ENCODE measurements around the gene SLF2. TPM values are rescaled to one million over a fixed set of nuclear protein-coding genes. Genes with fewer than 3 reads are reported as not detected.

SLF2 gene
- total and polyA plus RNA-seq, 2 of the 13 experiments (the other 11 are each of a cell fraction or from before 2014, with no cell fraction given) = 12.2 to 48.1 TPM

DNA sequence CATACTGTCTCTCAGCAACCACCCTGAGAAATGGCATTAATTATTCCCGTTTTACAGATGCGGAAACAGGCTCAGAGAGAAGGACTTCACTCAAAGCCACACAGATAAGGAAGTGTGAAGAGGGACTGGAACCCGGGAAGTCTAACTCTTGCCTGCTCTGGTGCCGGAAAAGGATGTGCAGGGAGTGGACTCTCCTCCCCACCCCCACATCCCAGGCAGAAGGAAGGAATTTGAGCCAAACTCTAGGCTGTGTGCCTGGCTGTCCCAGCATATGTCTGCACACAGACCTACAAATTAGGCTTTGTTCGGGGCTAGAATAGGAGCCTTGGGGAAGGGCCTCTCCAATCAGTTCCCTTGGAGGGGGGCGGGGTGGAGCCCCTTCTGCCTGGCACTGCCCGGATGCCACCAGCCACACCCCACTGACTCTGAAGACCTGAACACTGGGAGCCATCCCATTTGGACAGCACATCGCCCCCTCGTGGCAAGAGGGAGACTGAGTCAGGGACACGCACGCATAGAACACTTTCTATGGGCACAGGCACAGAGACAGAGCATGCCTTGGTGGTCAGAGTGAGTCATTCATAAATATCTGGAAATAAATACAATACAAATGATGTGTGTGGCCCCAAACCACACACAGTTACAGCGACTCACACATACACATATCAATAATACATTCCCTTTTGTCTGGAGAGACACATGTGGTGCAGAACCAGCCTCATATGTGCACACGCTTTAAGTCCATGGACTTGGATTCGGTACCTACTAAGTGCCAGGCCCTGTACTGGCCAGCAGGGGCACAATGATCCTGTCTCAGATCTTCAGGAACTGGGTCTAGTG is 100.0 kb downstream of the SLF2 start (continued):
- TF ChIP-seq SOX5 (CRISPR knock-in tag; IDR thresholded peaks at IDR 0.05; ENCODE audit: borderline replicate concordance) = peak; percentile 37; the same call in 1 of the 2 replicates
- no peak for TF ChIP-seq KDM5A (IDR thresholded peaks at IDR 0.05; ENCODE audit: borderline replicate concordance, low read length)
- peak; percentile 82; the same call in 1 of the 2 replicates for TF ChIP-seq NFATC3 (CRISPR knock-in tag; IDR thresholded peaks at IDR 0.05)
- TF ChIP-seq MIER3 (CRISPR knock-in tag; IDR thresholded peaks at IDR 0.05; ENCODE audit: borderline replicate concordance) = peak; percentile 14; the same call in 1 of the 2 replicates
- TF ChIP-seq, protein P1, sequence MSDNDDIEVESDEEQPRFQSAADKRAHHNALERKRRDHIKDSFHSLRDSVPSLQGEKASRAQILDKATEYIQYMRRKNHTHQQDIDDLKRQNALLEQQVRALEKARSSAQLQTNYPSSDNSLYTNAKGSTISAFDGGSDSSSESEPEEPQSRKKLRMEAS (IDR thresholded peaks at IDR 0.05) = peak; percentile 13; the same call in 1 of the 2 replicates
- TF ChIP-seq, protein P2, sequence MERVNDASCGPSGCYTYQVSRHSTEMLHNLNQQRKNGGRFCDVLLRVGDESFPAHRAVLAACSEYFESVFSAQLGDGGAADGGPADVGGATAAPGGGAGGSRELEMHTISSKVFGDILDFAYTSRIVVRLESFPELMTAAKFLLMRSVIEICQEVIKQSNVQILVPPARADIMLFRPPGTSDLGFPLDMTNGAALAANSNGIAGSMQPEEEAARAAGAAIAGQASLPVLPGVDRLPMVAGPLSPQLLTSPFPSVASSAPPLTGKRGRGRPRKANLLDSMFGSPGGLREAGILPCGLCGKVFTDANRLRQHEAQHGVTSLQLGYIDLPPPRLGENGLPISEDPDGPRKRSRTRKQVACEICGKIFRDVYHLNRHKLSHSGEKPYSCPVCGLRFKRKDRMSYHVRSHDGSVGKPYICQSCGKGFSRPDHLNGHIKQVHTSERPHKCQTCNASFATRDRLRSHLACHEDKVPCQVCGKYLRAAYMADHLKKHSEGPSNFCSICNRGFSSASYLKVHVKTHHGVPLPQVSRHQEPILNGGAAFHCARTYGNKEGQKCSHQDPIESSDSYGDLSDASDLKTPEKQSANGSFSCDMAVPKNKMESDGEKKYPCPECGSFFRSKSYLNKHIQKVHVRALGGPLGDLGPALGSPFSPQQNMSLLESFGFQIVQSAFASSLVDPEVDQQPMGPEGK (CRISPR knock-in tag; IDR thresholded peaks at IDR 0.05) = peak; percentile 62; the same call in 1 of the 2 replicates
- TF ChIP-seq, protein P3, sequence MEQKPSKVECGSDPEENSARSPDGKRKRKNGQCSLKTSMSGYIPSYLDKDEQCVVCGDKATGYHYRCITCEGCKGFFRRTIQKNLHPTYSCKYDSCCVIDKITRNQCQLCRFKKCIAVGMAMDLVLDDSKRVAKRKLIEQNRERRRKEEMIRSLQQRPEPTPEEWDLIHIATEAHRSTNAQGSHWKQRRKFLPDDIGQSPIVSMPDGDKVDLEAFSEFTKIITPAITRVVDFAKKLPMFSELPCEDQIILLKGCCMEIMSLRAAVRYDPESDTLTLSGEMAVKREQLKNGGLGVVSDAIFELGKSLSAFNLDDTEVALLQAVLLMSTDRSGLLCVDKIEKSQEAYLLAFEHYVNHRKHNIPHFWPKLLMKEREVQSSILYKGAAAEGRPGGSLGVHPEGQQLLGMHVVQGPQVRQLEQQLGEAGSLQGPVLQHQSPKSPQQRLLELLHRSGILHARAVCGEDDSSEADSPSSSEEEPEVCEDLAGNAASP (CRISPR knock-in tag; IDR thresholded peaks at IDR 0.05; ENCODE audit: borderline replicate concordance) = peak; percentile 28; the same call in 1 of the 2 replicates
- peak; percentile 47; the same call in 1 of the 2 replicates for TF ChIP-seq YEATS2 (CRISPR knock-in tag; IDR thresholded peaks at IDR 0.05; ENCODE audit: borderline replicate concordance)
- TF ChIP-seq ZNF335 (CRISPR knock-in tag; IDR thresholded peaks at IDR 0.05) = 0 out of 2 replicates have a peak, but pooled peaks have one; percentile 32
- TF ChIP-seq, protein P4, sequence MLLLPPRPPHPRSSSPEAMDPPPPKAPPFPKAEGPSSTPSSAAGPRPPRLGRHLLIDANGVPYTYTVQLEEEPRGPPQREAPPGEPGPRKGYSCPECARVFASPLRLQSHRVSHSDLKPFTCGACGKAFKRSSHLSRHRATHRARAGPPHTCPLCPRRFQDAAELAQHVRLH (CRISPR knock-in tag; IDR thresholded peaks at IDR 0.05; ENCODE audit: borderline replicate concordance, low read depth) = 0 out of 2 replicates have a peak, but pooled peaks have one; percentile 46
- TF ChIP-seq ZNF619 (CRISPR knock-in tag; IDR thresholded peaks at IDR 0.05) = no peak
- TF ChIP-seq HNRNPL (IDR thresholded peaks at IDR 0.05; ENCODE audit: low read depth, low read length) = peak; percentile 99
- 0 out of 2 replicates have a peak, but pooled peaks have one; percentile 40 for TF ChIP-seq ARNTL (CRISPR knock-in tag; IDR thresholded peaks at IDR 0.05)
- TF ChIP-seq, protein P5, sequence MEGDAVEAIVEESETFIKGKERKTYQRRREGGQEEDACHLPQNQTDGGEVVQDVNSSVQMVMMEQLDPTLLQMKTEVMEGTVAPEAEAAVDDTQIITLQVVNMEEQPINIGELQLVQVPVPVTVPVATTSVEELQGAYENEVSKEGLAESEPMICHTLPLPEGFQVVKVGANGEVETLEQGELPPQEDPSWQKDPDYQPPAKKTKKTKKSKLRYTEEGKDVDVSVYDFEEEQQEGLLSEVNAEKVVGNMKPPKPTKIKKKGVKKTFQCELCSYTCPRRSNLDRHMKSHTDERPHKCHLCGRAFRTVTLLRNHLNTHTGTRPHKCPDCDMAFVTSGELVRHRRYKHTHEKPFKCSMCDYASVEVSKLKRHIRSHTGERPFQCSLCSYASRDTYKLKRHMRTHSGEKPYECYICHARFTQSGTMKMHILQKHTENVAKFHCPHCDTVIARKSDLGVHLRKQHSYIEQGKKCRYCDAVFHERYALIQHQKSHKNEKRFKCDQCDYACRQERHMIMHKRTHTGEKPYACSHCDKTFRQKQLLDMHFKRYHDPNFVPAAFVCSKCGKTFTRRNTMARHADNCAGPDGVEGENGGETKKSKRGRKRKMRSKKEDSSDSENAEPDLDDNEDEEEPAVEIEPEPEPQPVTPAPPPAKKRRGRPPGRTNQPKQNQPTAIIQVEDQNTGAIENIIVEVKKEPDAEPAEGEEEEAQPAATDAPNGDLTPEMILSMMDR (CRISPR knock-in tag; IDR thresholded peaks at IDR 0.05) = peak; percentile 93
- TF ChIP-seq GFI1 (CRISPR knock-in tag; IDR thresholded peaks at IDR 0.05; ENCODE audit: borderline replicate concordance) = peak; percentile 76; the same call in 1 of the 2 replicates
- TF ChIP-seq ZIK1 (CRISPR knock-in tag; IDR thresholded peaks at IDR 0.05; ENCODE audit: borderline replicate concordance, low read depth) = no peak
- TF ChIP-seq ZNF556 (CRISPR knock-in tag; IDR thresholded peaks at IDR 0.05; ENCODE audit: borderline replicate concordance) = 0 out of 2 replicates have a peak, but pooled peaks have one; percentile 37
- 0 out of 2 replicates have a peak, but pooled peaks have one; percentile 21 for TF ChIP-seq MED1 (CRISPR knock-in tag; IDR thresholded peaks at IDR 0.05)
- peak; percentile 38; the same call in 1 of the 2 replicates for TF ChIP-seq SP4 (CRISPR knock-in tag; IDR thresholded peaks at IDR 0.05)
- TF ChIP-seq IRF2 (CRISPR knock-in tag; IDR thresholded peaks at IDR 0.05) = no peak; the same call in 1 of the 2 replicates
- peak; percentile 53; the same call in 1 of the 2 replicates for TF ChIP-seq ZNF709 (CRISPR knock-in tag; IDR thresholded peaks at IDR 0.05)
- TF ChIP-seq ERF (CRISPR knock-in tag; IDR thresholded peaks at IDR 0.05) = peak; percentile 50; the same call in 1 of the 2 replicates
- 0 out of 2 replicates have a peak, but pooled peaks have one; percentile 17 for TF ChIP-seq ETV5 (CRISPR knock-in tag; IDR thresholded peaks at IDR 0.05; ENCODE audit: borderline replicate concordance)
- TF ChIP-seq ZNF768 (CRISPR knock-in tag; IDR thresholded peaks at IDR 0.05) = 0 out of 2 replicates have a peak, but pooled peaks have one; percentile 28

All from HepG2 (cell line).